M059J (cell line): Measurements from ENCODE around the gene MFAP3. TPM values are rescaled to one million over a fixed set of nuclear protein-coding genes. Genes with fewer than 3 reads are reported as not detected.

Experiments used
- DNase-seq: peaks from one replicate; pipeline ENCODE4 v3.0.0-alpha.2; 2012; ENCODE audit warnings: low read depth
- total RNA-seq: library from RNA; depleted of rRNA; stranded (reverse); fragments of >200 nt; shearing (Covaris generic); gene quantifications from 2 replicates; pipeline ENCODE4 v1.2.3, GENCODE V29; 2014; rRNA removed

MFAP3 gene
- total RNA-seq, 1 experiment from 2014 or later: 47.9 TPM

GRCh38 chr5:154092356-154093141 is 53.8 kb downstream of the MFAP3 start:
- DNase-seq: peak; percentile 37

GRCh38 chr5:154093142-154093532 is 54.4 kb downstream of the MFAP3 start:
- DNase-seq: no peak

GRCh38 chr5:154095904-154096303 is 57.1 kb downstream of the MFAP3 start:
- no peak for DNase-seq

- no peak for DNase-seq
Measured at GRCh38 chr5:154097031-154097430, 58.3 kb downstream of the MFAP3 start.

- no peak for DNase-seq
Measured at GRCh38 chr5:154098465-154098864, 59.7 kb downstream of the MFAP3 start.

- no peak for DNase-seq
Measured at GRCh38 chr5:154101184-154101583, 62.4 kb downstream of the MFAP3 start.

GRCh38 chr5:154103233-154103632 is 64.5 kb downstream of the MFAP3 start:
- DNase-seq: no peak

Other genes starting within 250 kb of the MFAP3 start
- 13.5 and 23.0 TPM in 2 replicates for gene FAM114A2, start 57 bp upstream of the MFAP3 start, total RNA-seq
- gene GALNT10, start 151.8 kb downstream of the MFAP3 start, total RNA-seq: 27.2 and 45.4 TPM in 2 replicates